NCI-H1694 treated with DMSO at 0.1 percent for 48 hours (cell line): ENCODE results near the gene PRDM16.

Experiments used
- DNase-seq: peaks from one replicate; lab custom pipeline; 2025; lab: John Stamatoyannopoulos, UW

Gene PRDM16

GRCh38 chr1:3053986-3054385, 15.0 kb upstream of the PRDM16 start:
- DNase-seq = no peak

GRCh38 chr1:3054474-3054873, 14.5 kb upstream of the PRDM16 start:
- no peak for DNase-seq

- DNase-seq = no peak
Measured at GRCh38 chr1:3055051-3055450, 14.0 kb upstream of the PRDM16 start.

GRCh38 chr1:3056641-3057040, 12.4 kb upstream of the PRDM16 start:
- no peak for DNase-seq

- DNase-seq = no peak
Measured at GRCh38 chr1:3058263-3059030, 10.6 kb upstream of the PRDM16 start.

- DNase-seq = no peak
Measured at GRCh38 chr1:3060127-3060526, 8.9 kb upstream of the PRDM16 start.

- no peak for DNase-seq
Measured at GRCh38 chr1:3060601-3061551, 8.1 kb upstream of the PRDM16 start.

- no peak for DNase-seq
Measured at GRCh38 chr1:3061566-3061965, 7.4 kb upstream of the PRDM16 start.

GRCh38 chr1:3061981-3062615, 6.9 kb upstream of the PRDM16 start:
- no peak for DNase-seq

GRCh38 chr1:3062616-3063378, 6.2 kb upstream of the PRDM16 start:
- DNase-seq = no peak

- DNase-seq = no peak
Measured at GRCh38 chr1:3063379-3064295, 5.4 kb upstream of the PRDM16 start.

GRCh38 chr1:3064296-3064850, 4.6 kb upstream of the PRDM16 start:
- DNase-seq = no peak

- no peak for DNase-seq
Measured at GRCh38 chr1:3064901-3065300, 4.1 kb upstream of the PRDM16 start.

GRCh38 chr1:3065396-3065795, 3.6 kb upstream of the PRDM16 start:
- DNase-seq = no peak

GRCh38 chr1:3065797-3066196, 3.2 kb upstream of the PRDM16 start:
- DNase-seq = no peak

- no peak for DNase-seq
Measured at GRCh38 chr1:3066250-3066711, 2.7 kb upstream of the PRDM16 start.

GRCh38 chr1:3066826-3067225, 2.2 kb upstream of the PRDM16 start:
- DNase-seq = no peak

- DNase-seq = no peak
Measured at GRCh38 chr1:3067301-3067670, 1.7 kb upstream of the PRDM16 start.

- no peak for DNase-seq
Measured at GRCh38 chr1:3067671-3068563, 1.1 kb upstream of the PRDM16 start.
